Measurements from ENCODE around the gene DENND5B.
"Not testable (repeated sequence)": the region's sequence is repeated elsewhere in the genome, so short reads cannot be mapped to it uniquely, and the experiment has no call there.

The DENND5B gene

DNA sequence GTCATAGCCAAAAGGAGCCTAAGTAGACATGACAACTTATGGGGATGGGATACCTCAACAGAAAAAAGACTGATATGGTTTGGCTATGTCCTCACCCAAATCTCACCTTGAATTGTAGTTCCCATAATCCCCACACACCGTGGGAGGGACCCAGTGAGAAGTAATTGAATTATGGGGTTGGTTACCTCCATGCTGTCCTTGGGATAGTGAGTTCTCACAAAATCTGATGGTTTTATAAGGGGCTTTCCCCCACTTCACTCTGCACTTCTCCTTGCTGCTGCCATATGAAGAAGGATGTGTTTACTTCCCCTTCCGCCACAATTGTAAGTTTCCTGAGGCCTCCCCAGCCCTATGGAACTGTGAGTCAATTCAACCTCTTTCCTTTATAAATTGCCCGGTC, 89.9 kb downstream of the DENND5B start:
- not testable (repeated sequence) for DNase-seq

DNA sequence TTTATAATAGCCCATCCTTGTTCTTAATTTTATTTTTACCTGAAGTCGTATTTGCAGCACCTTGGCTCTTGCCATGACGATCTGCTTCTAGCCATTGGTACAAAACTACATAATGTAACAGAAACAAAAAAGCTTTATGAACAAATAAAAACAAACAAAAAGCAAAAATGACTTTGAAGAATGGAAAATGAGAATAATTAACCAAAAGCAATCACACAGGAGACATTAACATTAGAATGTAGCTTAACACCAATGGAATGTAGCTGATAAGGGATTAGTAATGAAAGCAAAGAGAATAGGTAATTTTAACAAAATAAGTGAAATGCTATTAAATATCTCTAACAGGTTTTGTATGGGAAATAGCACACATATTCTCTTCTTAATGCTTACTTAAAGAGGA, 91.4 kb downstream of the DENND5B start:
- DNase-seq = no peak

DNA sequence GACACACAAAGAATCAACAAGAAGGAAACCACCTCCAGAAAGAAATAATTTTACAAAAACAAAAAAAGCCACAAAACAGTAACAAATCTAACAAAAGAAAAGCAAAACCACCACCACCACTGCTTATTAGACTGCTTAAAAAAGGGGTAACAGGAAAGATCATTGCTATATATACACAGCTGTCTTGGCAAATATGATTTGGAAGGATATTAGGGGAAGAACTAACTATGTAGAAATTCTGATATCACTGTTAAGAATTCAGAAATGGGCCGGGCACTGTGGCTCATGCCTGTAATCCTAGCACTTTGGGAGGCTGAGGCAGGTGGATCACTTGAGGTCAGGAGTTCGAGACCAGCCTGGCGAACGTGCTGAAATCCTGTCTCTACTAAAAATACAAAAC, 92.5 kb downstream of the DENND5B start:
- DNase-seq = no peak

DNA sequence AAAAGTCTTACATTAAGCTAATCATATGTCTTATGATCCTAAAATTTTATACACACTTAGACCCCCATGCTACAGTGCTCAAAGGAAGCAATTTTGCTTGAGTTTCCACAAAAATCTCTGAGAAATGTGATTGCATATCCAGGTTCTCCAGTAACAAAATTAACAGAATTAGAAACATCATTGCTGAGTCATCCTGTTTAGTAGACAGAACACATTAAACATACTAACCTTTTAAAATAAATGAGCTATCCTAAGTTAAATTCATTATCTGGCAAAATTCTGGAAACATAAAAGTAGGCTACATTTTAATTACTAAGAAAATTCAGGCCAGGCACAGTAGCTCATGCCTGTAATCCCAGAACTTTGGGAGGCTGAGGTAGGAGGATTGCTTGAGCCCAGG, 94.7 kb downstream of the DENND5B start:
- no peak for DNase-seq

DNA sequence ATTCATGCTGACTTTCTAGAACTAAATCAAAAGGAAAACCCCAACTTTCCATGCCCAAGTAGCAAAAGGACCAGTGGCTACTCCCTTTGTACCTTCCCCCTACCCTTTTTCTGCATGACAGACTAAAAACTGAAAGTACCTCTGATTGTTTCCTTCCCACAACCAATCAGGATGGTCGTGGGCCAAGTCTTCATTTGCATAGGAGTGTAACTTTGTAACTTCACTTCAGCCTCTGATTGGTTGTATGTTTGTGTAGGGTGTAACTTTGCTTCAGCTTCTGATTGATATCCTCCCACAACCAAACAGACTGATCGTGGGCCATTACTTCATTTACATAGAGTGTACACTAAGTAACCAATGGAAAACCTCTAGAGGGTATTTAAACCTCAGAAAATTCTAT, 96.5 kb downstream of the DENND5B start:
- DNase-seq = no peak

DNA sequence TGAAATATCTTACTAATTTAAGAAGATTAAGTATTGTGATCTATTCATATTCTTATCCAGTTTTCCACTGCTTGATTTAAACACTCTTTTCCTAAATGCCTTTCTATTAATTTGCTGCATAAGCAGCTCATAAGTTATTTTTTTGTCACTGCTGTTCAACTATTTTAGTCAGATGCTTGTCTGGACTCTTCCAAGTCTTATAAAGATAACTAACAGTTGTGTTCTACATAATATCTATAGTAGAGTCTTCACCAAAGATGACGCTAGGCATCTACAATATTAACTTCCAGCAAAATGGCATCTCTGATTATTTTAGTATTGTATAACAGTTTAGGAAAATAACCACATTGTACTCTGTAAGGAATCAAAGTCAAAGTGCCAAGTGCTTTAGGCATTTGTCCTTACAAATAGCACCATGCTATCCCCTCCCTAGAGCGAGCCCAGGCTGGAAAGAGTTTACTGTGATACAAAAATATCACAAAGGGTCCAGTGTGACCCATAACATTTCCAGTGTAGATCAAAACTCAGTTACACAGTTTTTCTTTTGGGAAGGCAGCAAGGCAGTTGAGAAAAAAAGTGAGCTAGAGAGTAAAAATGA, 98.2 kb downstream of the DENND5B start:
- DNase-seq = no peak

- DNase-seq = peak; percentile 55 to 93
Observed at GRCh38 chr12:31491841-31492598, 98.9 kb downstream of the DENND5B start.

GRCh38 chr12:31491241-31491794, 99.6 kb downstream of the DENND5B start:
- no peak for DNase-seq

GRCh38 chr12:31488737-31489338, 102.1 kb downstream of the DENND5B start:
- no peak for DNase-seq

DNA sequence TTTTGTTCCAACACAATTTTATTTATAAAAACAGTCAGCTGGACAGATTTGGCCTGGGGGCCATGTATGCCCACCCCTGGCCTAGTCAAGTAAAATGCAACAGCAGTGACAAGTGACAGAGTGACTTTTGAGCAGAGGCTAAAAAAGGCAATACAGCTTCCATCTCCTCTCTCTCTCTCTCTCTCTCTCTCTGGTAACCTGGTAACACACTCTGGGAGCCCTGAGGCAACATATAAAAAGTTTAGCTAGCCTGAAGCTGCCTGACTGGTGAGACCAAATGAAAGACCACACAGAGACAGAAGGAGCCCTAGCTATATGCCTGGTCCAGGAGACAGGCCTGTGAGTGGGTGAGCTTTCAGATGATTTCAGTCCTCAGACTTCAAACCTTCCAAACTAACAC, 105.4 kb downstream of the DENND5B start:
- DNase-seq = no peak

DNA sequence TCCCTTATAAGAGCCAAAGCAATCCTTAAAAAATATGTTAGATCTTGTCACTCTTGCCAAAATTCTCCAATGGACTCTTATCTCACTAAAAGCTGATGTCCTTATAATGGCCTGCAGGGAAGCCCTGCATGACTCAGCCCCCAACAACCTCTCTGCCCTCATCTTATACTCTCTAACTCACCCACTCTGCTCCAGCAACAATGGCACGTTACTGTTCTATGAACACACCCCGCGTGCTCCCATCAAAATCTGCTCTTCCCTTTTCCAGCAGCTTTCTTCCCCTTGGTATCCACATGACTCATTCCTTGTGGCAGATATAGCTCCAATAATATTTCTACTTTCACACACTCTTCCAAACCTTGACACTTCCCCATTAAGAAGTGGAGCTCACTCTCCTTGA, 108.1 kb downstream of the DENND5B start:
- DNase-seq = no peak

DNA sequence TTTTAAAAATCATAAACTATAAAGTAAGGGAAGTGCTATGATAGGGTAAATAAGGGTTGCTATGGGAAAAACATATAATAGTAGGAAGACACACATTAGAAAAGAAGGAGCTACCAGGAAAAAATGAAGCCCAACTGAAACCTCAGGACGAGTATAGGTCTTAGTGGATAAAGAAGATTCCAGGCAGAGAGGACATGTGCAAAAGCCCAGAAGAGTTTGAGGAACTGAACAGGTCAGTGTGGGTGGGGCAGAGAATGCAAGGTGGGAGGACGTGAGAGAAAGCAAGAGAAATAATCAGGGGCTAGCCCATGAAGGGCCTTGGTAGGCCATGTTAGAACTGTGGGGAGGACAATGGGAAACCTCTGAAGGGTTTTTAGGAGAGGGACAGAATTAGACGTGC, 109.5 kb downstream of the DENND5B start:
- no peak for DNase-seq

DNA sequence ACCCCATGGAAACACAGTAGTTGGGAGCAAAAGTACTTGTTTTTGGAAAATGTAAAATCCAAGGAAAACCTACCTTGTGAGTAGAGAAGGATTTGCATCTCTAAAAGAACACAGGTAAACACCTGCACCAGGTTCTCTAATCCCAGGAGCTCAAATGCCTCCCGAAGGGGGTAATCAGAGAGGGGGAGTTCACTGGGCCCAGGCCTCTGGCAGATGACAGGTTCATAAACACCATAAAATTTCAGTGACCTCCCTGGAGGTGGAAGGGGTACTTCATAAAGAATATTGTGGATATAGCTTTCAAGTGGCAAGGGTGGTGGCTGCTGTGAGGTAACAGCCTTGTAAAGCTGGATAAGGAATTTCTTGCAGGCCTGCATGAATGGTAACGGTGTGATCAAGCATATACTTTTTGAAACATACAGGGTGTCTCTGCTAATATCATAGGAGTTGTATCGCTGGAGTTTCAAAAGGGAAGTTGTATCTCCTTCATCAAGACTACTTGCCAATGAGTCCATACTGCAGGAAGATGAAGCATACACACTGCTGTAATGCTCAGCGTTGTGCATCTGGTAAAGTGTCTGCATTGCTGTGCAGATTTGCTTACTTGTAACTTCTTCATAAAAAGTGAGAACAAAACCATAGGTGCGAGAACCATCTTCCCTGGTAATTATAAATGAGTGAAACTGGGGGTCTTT, 111.3 kb downstream of the DENND5B start:
- DNase-seq = no peak

GRCh38 chr12:31478898-31479297, 112.0 kb downstream of the DENND5B start:
- no peak for DNase-seq

- no peak for DNase-seq
Observed at GRCh38 chr12:31478425-31478824, 112.5 kb downstream of the DENND5B start.

DNA sequence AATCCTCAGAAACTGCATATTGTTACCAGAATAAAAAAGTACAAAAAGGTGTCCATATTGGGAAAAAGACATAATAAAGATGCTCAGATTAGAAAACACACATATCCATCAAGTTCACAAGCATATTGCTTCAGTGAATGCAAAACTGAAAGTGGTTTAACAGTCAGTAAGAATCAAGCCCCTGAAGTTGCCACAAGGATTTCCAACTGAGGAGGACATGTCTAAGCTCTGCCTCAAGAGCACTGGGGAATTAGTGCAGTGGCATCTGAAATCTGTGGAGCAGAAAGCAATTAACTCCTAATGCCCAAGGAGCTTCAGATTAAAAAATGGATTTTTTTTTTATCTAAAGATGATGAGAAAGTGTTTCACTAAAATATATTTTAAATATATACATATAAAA, 113.2 kb downstream of the DENND5B start:
- DNase-seq = no peak

DNA sequence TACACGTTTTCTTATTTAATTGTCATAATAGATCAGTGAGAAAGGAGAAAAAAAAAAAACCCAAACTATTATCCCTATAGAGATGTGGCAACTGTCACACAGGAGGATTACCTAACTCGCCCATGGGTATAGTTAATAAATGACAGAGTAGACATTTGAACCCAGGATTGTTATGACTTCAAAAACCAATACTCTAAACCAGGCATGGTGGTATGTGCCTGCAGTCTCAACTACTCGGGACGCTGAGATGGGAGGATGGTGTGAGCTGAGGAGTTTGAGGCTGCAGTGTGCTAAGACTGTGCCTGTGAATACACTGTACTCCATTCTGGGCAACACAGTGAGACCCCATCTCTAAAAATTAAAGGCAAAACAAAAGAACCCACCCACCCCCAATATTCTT, 114.5 kb downstream of the DENND5B start:
- no peak for DNase-seq

GRCh38 chr12:31475610-31476009, 115.3 kb downstream of the DENND5B start:
- not testable (repeated sequence) for DNase-seq

- no peak for DNase-seq
Observed at GRCh38 chr12:31474751-31475150, 116.2 kb downstream of the DENND5B start.

- DNase-seq = no peak
Observed at GRCh38 chr12:31471823-31472222, 119.1 kb downstream of the DENND5B start.

DNA sequence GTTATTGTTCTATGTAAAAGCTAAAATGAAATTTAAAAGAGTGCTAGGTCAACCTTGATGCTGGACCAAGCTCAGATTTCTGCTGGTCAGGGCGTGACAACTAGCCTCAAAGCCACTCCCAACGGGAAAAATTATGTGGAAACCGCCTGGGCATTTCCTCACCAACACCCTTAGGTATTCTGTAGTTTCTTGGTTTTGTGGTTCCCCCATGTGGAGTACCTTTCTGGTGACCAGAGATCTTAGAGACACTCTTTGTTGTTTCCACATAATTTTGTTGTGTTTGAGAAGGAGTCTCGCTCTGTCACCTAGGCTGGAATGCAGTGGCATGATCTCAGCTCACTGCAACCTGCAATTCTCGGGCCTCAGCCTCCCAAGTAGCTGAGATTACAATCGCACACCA, 119.9 kb downstream of the DENND5B start:
- no peak for DNase-seq

GRCh38 chr12:31470459-31470858, 120.5 kb downstream of the DENND5B start:
- no peak for DNase-seq

DNA sequence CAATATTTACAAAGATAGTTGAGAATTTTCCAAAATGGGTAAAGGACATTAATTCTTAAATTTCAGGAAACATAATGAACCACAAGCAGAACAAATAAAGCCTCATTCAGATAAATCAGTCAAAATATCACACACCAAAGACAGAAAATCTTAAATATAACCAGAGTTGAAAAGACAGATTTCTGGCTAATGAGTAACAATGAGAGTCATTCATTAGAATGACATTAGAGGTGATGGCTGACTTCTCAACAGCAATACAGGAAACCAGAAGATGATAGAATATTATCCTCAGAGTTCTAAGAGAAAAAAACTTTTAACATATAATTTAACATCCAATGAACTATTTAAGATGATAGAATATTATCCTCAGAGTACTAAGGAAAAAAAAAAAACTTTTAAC, 124.2 kb downstream of the DENND5B start:
- DNase-seq = no peak

DNA sequence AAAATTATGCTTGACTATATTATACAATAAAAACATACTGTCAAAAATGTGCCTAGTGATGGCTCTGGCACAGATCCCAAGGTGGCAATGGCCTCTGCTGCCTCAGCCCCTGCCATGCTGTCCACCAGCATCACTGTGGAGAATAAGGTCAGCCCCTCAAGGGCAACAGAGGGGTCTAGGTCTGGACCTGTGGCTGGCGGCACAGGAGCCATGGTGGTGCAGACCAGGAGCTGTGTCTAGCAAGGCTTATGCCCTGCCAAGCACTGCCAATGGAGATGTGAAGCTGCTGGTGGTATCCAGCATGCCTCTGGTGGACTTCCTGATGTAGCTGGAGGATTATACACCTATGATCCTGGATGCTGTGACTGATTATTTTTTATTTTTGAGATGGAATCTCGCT, 125.9 kb downstream of the DENND5B start:
- no peak for DNase-seq
